T-helper 17 cell (primary cell): Measurements from ENCODE around the gene TMIGD1. TPM values are rescaled to one million over a fixed set of nuclear protein-coding genes. Genes with fewer than 3 reads are reported as not detected.
"Not testable (repeated sequence)": the region's sequence is repeated elsewhere in the genome, so short reads cannot be mapped to it uniquely, and the experiment has no call there.

Experiments
- ATAC-seq: fragments of 150-1000 bp; cut with Tn5 transposase; 2 replicates; pipeline ENCODE4 v1.10.0; 2021; ENCODE audit warnings: mild to moderate bottlenecking, moderate library complexity
- DNase-seq, 3 donors: peaks; one replicate each; pipeline versions ENCODE4 v3.0.0 to v3.0.0-alpha.2; 2020 to 2021
- H3K9me3 ChIP-seq: one replicate; pipeline ENCODE4 v1.7.0; 2013; ENCODE audit warnings: low read length, mild to moderate bottlenecking; ENCODE audit not compliant: control insufficient read depth, poor library complexity, severe bottlenecking
- H3K27ac Mint-ChIP-seq: one replicate; pipeline ENCODE4 v1.8.0; 2022; ENCODE audit warnings: mild to moderate bottlenecking, moderate library complexity, mixed read lengths
- H3K27me3 Mint-ChIP-seq: one replicate; pipeline ENCODE4 v1.8.0; 2022; ENCODE audit warnings: mixed read lengths
- H3K36me3 Mint-ChIP-seq: one replicate; pipeline ENCODE4 v1.8.0; 2022; ENCODE audit warnings: low read depth, mixed read lengths
- H3K4me1 Mint-ChIP-seq: one replicate; pipeline ENCODE4 v1.8.0; 2022; ENCODE audit warnings: mild to moderate bottlenecking, mixed read lengths
- H3K4me3 Mint-ChIP-seq: one replicate; pipeline ENCODE4 v1.8.0; 2022; ENCODE audit warnings: mild to moderate bottlenecking, moderate library complexity, mixed read lengths
- total RNA-seq, 4 donors: library from RNA in 2 of 4; stranded (reverse) in 2 of 4; gene quantifications; one replicate each; pipeline ENCODE4 v1.2.3 and lab custom pipeline; 2022 to 2026

Gene TMIGD1
- total RNA-seq, 2 donors from 2014 or later: not detected

DNA sequence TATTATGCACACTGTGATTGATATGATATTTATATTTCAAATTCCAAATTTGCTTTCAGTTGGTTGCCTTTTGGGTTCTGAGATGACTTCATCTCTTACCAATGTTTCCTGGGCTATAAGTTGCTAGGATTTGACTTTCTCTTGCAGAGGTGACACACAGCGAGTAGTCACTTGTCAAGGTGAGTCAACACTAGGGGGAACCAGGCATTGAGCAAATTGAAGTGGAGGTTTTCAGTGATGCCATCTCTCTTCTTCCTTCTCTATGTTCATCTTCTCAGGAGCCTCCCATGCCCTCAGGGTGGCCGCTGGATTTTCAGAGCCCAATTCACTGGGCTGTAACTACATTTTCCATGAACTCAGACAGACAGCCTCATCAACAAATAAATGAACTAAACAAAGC is 38.9 kb upstream of the TMIGD1 start:
- no peak overlapping the region for H3K4me3 Mint-ChIP-seq
- no peak for ATAC-seq
- H3K4me1 Mint-ChIP-seq: peaks cover 17% of the 10 kb centered on the region
- peaks cover 3% of the 10 kb centered on the region for H3K36me3 Mint-ChIP-seq
- H3K27ac Mint-ChIP-seq: no peak overlapping the region
- peaks cover 12% of the 10 kb centered on the region for H3K27me3 Mint-ChIP-seq
- no peaks in the 10 kb centered on the region for H3K9me3 ChIP-seq
- no peak for DNase-seq

DNA sequence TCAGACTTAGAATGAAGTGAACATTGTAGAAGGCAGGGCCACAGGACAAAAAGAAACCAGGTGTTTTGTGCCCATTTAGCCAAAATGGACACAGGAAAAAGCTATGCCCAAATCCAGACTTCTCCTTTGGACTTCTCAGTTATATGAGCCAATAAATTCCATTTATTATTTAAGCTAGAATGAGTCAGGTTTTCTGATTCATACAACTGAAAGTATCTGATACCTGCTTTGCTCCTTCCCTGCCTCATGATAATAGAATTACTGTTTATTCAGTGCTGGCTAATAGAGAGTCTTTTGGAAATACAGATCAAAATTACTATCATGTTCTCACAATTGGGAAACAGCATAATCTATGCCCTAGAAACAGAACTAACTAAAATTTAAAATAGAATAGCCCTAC is 36.1 kb upstream of the TMIGD1 start:
- Mint-ChIP-seq H3K4me1 (peaks cover 9% of the 10 kb centered on the region), H3K27me3 (peaks cover 12% of the 10 kb centered on the region), H3K36me3 (peaks cover 3% of the 10 kb centered on the region), H3K27ac (no peak overlapping the region), H3K4me3 (no peak overlapping the region)
- no peak for ATAC-seq
- no peaks in the 10 kb centered on the region for H3K9me3 ChIP-seq
- DNase-seq: no peak

DNA sequence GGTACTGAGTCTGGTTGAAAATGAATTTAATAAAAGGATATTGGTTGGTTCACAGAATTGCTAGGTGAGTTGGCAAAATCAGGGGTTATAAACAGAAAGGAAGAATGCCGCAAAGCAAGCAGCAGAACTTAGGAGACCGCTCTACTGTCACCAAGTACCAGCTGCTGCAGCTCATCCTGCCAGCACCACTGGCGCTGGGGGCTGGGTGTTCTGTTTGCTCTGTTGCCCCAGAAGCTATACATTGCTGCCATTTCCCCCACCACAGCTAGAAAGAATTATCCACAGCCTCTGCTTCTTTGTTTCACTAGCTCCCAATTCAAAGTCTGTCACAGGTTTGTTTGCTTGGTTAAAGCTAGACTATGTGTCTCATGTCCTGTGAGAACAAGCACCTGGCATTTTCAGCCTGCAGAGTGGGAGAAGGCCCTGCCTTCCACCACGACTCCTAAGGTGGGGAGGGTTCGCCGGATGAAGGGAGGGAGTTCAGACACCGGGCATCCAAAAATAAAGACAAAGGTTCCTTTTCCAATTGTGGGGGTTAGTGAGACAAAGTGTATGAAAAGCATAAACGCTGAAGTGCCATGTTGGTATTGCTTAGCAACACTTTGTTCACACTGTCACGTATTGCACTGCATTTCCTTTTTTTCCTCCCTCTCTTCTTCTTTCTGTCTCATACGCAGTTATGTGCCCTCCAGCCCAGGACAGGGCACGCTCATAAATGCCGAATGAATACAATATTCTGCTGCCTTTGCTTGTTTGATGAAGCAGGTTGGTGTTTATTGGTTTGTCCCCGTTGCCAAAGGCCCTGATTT is 35.3 kb upstream of the TMIGD1 start:
- DNase-seq (no peak), ATAC-seq (no peak)
- no peak overlapping the region for H3K27ac Mint-ChIP-seq
- H3K36me3 Mint-ChIP-seq: no peaks in the 10 kb centered on the region
- H3K27me3 Mint-ChIP-seq: peaks cover 12% of the 10 kb centered on the region
- H3K9me3 ChIP-seq: no peaks in the 10 kb centered on the region
- peaks cover 4% of the 10 kb centered on the region for H3K4me1 Mint-ChIP-seq
- H3K4me3 Mint-ChIP-seq: no peak overlapping the region

DNA sequence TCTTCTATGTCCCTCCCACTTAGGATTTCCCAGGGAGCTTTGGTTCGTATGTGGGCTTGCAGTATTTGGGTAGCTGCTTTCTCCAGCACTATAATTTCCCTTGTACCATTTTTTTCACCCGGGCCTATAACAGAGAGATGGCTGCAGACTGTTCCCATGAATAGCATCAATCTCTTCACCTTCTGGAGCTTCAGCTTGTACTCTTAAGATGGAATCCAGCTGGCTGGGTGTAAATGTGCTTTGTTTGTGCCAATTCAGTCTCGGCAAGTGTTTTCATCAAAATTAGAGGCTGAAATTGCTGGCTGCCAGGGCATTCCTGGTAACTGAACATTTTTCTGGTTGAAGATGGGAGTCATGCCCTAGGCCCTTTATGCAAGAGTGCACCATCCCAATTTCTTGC is 32.7 kb upstream of the TMIGD1 start:
- H3K36me3 Mint-ChIP-seq: no peaks in the 10 kb centered on the region
- no peaks in the 10 kb centered on the region for H3K27me3 Mint-ChIP-seq
- no peaks in the 10 kb centered on the region for H3K9me3 ChIP-seq
- DNase-seq (no peak), ATAC-seq (no peak)
- peaks cover 16% of the 10 kb centered on the region for H3K4me1 Mint-ChIP-seq
- no peak overlapping the region for H3K27ac Mint-ChIP-seq
- peak overlapping the region; percentile 43 for H3K4me3 Mint-ChIP-seq

- H3K27me3 Mint-ChIP-seq: no peaks in the 10 kb centered on the region
- H3K27ac Mint-ChIP-seq: peak overlapping the region; percentile 39
- DNase-seq: peak; percentile 14 to 50 (median 44)
- H3K4me1 Mint-ChIP-seq: peaks cover 18% of the 10 kb centered on the region
- H3K4me3 Mint-ChIP-seq: peak overlapping the region; percentile 78
- H3K36me3 Mint-ChIP-seq: peaks cover 6% of the 10 kb centered on the region
- no peaks in the 10 kb centered on the region for H3K9me3 ChIP-seq
- ATAC-seq: peak; percentile 92
Measured at GRCh38 chr17:30363715-30364202, 29.9 kb upstream of the TMIGD1 start.

- no peaks in the 10 kb centered on the region for H3K9me3 ChIP-seq
- H3K36me3 Mint-ChIP-seq: peaks cover 6% of the 10 kb centered on the region
- no peak overlapping the region for H3K4me3 Mint-ChIP-seq
- peak overlapping the region; percentile 57 for H3K27ac Mint-ChIP-seq
- ATAC-seq (no peak), DNase-seq (no peak)
- H3K27me3 Mint-ChIP-seq: no peaks in the 10 kb centered on the region
- peaks cover 18% of the 10 kb centered on the region for H3K4me1 Mint-ChIP-seq
Measured at GRCh38 chr17:30361766-30362279, 28.0 kb upstream of the TMIGD1 start.

DNA sequence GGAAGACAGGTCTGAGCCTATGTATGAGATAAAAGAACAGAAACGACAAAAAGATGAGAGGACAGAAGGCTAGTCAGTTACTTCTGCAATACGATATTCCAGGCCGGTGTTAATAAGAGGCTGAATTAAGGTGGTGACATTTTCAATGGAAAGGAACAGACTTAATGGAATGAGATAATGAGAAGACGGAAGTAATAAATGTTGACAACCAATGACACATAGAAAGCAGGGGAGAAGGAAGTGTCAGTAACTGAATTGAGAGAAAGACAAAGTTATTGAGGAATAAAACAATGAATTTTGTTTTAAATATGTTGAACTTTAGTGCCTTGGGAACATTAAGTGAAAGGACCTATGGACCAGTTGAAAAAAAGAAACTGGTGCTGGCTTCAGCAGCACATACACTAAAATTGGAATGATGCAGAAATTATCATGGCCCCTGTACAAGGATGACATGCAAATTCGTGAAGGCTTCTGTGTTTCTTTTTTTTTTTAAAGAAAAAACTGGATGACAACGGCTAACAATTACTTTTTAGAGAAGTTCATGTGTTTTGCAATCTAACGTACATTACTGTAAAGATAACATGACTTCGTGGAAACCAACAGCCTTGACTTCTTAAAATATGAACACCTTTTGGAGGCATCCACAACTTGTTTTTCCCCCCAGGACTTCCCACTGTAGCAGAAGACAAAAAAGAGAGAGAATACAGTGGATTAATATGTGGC is 26.4 kb upstream of the TMIGD1 start:
- DNase-seq (no peak), ATAC-seq (no peak)
- H3K36me3 Mint-ChIP-seq: peaks cover 6% of the 10 kb centered on the region
- H3K9me3 ChIP-seq: no peaks in the 10 kb centered on the region
- H3K27ac Mint-ChIP-seq: no peak overlapping the region
- peaks cover 16% of the 10 kb centered on the region for H3K4me1 Mint-ChIP-seq
- H3K27me3 Mint-ChIP-seq: peaks cover 1% of the 10 kb centered on the region
- H3K4me3 Mint-ChIP-seq: no peak overlapping the region

GRCh38 chr17:30358055-30358760 is 24.4 kb upstream of the TMIGD1 start:
- Mint-ChIP-seq H3K27ac (no peak overlapping the region), H3K4me1 (peaks cover 10% of the 10 kb centered on the region), H3K36me3 (peaks cover 8% of the 10 kb centered on the region), H3K4me3 (no peak overlapping the region), H3K27me3 (peaks cover 7% of the 10 kb centered on the region)
- DNase-seq (no peak), ATAC-seq (no peak)
- no peaks in the 10 kb centered on the region for H3K9me3 ChIP-seq

- Mint-ChIP-seq H3K4me1 (peaks cover 6% of the 10 kb centered on the region), H3K27ac (no peak overlapping the region), H3K36me3 (peaks cover 8% of the 10 kb centered on the region), H3K4me3 (no peak overlapping the region), H3K27me3 (peaks cover 7% of the 10 kb centered on the region)
- ATAC-seq (no peak), DNase-seq (no peak)
- H3K9me3 ChIP-seq: no peaks in the 10 kb centered on the region
Measured at GRCh38 chr17:30357476-30357875, 23.6 kb upstream of the TMIGD1 start.

GRCh38 chr17:30354701-30355100 is 20.8 kb upstream of the TMIGD1 start:
- H3K36me3 Mint-ChIP-seq: peaks cover 2% of the 10 kb centered on the region
- H3K9me3 ChIP-seq: no peaks in the 10 kb centered on the region
- H3K4me3 Mint-ChIP-seq: no peak overlapping the region
- peaks cover 5% of the 10 kb centered on the region for H3K4me1 Mint-ChIP-seq
- DNase-seq (no peak), ATAC-seq (no peak)
- H3K27me3 Mint-ChIP-seq: peaks cover 7% of the 10 kb centered on the region
- no peak overlapping the region for H3K27ac Mint-ChIP-seq

DNA sequence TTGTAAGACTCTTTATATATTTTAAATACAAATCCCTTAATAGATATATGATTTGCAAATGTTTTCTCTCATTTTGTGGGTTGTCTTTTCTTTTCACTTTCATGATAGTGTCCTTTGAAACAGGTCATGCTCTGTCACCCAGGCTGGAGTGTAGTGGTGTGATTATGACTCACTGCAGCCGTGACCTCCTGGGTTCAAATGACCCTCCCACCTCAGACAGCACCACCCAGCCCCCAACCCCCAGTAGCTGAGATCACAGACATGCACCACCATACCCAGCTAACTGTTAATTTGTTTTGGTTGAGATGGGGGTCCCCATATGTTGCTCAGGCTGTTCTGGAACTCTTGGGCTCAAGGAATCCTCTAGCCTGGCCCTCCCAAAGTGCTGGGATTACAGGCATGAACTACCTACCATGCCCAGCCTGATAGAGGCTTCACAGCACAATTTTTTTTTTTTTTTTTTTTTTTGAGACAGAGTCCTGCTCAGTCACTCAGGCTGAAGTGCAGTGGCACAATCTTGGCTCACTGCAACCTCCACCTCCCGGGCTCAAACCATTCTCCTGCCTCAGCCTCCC is 18.5 kb upstream of the TMIGD1 start:
- Mint-ChIP-seq H3K27ac (no peak overlapping the region), H3K4me1 (peaks cover 5% of the 10 kb centered on the region), H3K27me3 (peaks cover 7% of the 10 kb centered on the region), H3K4me3 (no peak overlapping the region), H3K36me3 (peaks cover 2% of the 10 kb centered on the region)
- ATAC-seq: no peak
- DNase-seq: no peak
- H3K9me3 ChIP-seq: no peaks in the 10 kb centered on the region

GRCh38 chr17:30351735-30352134 is 17.9 kb upstream of the TMIGD1 start:
- no peaks in the 10 kb centered on the region for H3K9me3 ChIP-seq
- Mint-ChIP-seq H3K27ac (no peak overlapping the region), H3K4me1 (peaks cover 5% of the 10 kb centered on the region), H3K4me3 (no peak overlapping the region), H3K36me3 (peaks cover 2% of the 10 kb centered on the region), H3K27me3 (peaks cover 7% of the 10 kb centered on the region)
- DNase-seq (no peak), ATAC-seq (no peak)

GRCh38 chr17:30351263-30351662 is 17.4 kb upstream of the TMIGD1 start:
- H3K9me3 ChIP-seq, H3K27me3 Mint-ChIP-seq, ATAC-seq, H3K36me3 Mint-ChIP-seq, DNase-seq, H3K4me3 Mint-ChIP-seq, H3K4me1 Mint-ChIP-seq, H3K27ac Mint-ChIP-seq: not testable (repeated sequence)
